ENCODE measurements around the gene PRIM2. TPM values are rescaled to one million over a fixed set of nuclear protein-coding genes. Genes with fewer than 3 reads are reported as not detected.
"Not testable (repeated sequence)": the region's sequence is repeated elsewhere in the genome, so short reads cannot be mapped to it uniquely, and the experiment has no call there.

PRIM2 gene
- 98.8 and 132 TPM in 2 replicates for total RNA-seq (2014; rRNA removed; shearing (Covaris generic))

GRCh38 chr6:57317060-57317943, at the start of gene PRIM2:
Gene PRIM2 (plus strand): TSS chr6:57317630. CDS start chr6:57318446, 816 bp downstream.
- peak; percentile 95 for DNase-seq (ENCODE audit: low spot score)
- in situ Hi-C loops (cut with HindIII; ENCODE audit: low sequenced_read_pairs): no loop called here

GRCh38 chr6:57268294-57268640, 49.2 kb upstream of the PRIM2 start:
- in situ Hi-C loops (cut with HindIII; ENCODE audit: low sequenced_read_pairs): no loop called here
- DNase-seq (ENCODE audit: low spot score): no peak

GRCh38 chr6:57274113-57274824, 43.2 kb upstream of the PRIM2 start:
- DNase-seq (ENCODE audit: low spot score); in situ Hi-C loops (cut with HindIII; ENCODE audit: low sequenced_read_pairs): not testable (repeated sequence)

- in situ Hi-C loops (cut with HindIII; ENCODE audit: low sequenced_read_pairs): no loop called here
- DNase-seq (ENCODE audit: low spot score): no peak
Measured at GRCh38 chr6:57275384-57275783, 42.0 kb upstream of the PRIM2 start.

- in situ Hi-C loops (cut with HindIII; ENCODE audit: low sequenced_read_pairs): no loop called here
- no peak for DNase-seq (ENCODE audit: low spot score)
Measured at GRCh38 chr6:57276946-57277345, 40.5 kb upstream of the PRIM2 start.

GRCh38 chr6:57278570-57278969, 38.9 kb upstream of the PRIM2 start:
- in situ Hi-C loops (cut with HindIII; ENCODE audit: low sequenced_read_pairs): no loop called here

GRCh38 chr6:57279013-57279412, 38.4 kb upstream of the PRIM2 start:
- DNase-seq (ENCODE audit: low spot score): no peak
- in situ Hi-C loops (cut with HindIII; ENCODE audit: low sequenced_read_pairs): no loop called here

More at GRCh38 chr6:57278570-57278969, 38.9 kb upstream of the PRIM2 start:
- DNase-seq (ENCODE audit: low spot score): no peak

GRCh38 chr6:57283106-57283505, 34.3 kb upstream of the PRIM2 start:
- no peak for DNase-seq (ENCODE audit: low spot score)
- in situ Hi-C loops (cut with HindIII; ENCODE audit: low sequenced_read_pairs): no loop called here

- DNase-seq (ENCODE audit: low spot score): no peak
- in situ Hi-C loops (cut with HindIII; ENCODE audit: low sequenced_read_pairs): no loop called here
Measured at GRCh38 chr6:57283911-57284455, 33.4 kb upstream of the PRIM2 start.

- in situ Hi-C loops (cut with HindIII; ENCODE audit: low sequenced_read_pairs); DNase-seq (ENCODE audit: low spot score): not testable (repeated sequence)
Measured at GRCh38 chr6:57288136-57288535, 29.3 kb upstream of the PRIM2 start.

GRCh38 chr6:57293472-57293871, 24.0 kb upstream of the PRIM2 start:
- in situ Hi-C loops (cut with HindIII; ENCODE audit: low sequenced_read_pairs); DNase-seq (ENCODE audit: low spot score): not testable (repeated sequence)

- in situ Hi-C loops (cut with HindIII; ENCODE audit: low sequenced_read_pairs): no loop called here
- DNase-seq (ENCODE audit: low spot score): no peak
Measured at GRCh38 chr6:57294862-57295445, 22.5 kb upstream of the PRIM2 start.

- no peak for DNase-seq (ENCODE audit: low spot score)
- in situ Hi-C loops (cut with HindIII; ENCODE audit: low sequenced_read_pairs): no loop called here
Measured at GRCh38 chr6:57297505-57297904, 19.9 kb upstream of the PRIM2 start.

GRCh38 chr6:57298741-57299140, 18.7 kb upstream of the PRIM2 start:
- in situ Hi-C loops (cut with HindIII; ENCODE audit: low sequenced_read_pairs): no loop called here
- DNase-seq (ENCODE audit: low spot score): no peak

- in situ Hi-C loops (cut with HindIII; ENCODE audit: low sequenced_read_pairs): no loop called here
- DNase-seq (ENCODE audit: low spot score): no peak
Measured at GRCh38 chr6:57301757-57302156, 15.7 kb upstream of the PRIM2 start.

- in situ Hi-C loops (cut with HindIII; ENCODE audit: low sequenced_read_pairs): no loop called here
- DNase-seq (ENCODE audit: low spot score): no peak
Measured at GRCh38 chr6:57302477-57302876, 15.0 kb upstream of the PRIM2 start.

GRCh38 chr6:57303931-57304681, 13.3 kb upstream of the PRIM2 start:
- in situ Hi-C loops (cut with HindIII; ENCODE audit: low sequenced_read_pairs): no loop called here
- DNase-seq (ENCODE audit: low spot score): no peak

GRCh38 chr6:57305107-57305506, 12.3 kb upstream of the PRIM2 start:
- in situ Hi-C loops (cut with HindIII; ENCODE audit: low sequenced_read_pairs): no loop called here
- DNase-seq (ENCODE audit: low spot score): no peak

GRCh38 chr6:57305761-57306160, 11.7 kb upstream of the PRIM2 start:
- no peak for DNase-seq (ENCODE audit: low spot score)
- in situ Hi-C loops (cut with HindIII; ENCODE audit: low sequenced_read_pairs): no loop called here
